GM21723 (cell line): ENCODE data around the gene FBXW10B.
"Not testable (repeated sequence)": the region's sequence is repeated elsewhere in the genome, so short reads cannot be mapped to it uniquely, and the experiment has no call there.

Source experiments
- ATAC-seq: cut with Tn5 transposase; IDR thresholded peaks from one replicate; pipeline ENCODE4 v1.9.1; 2021; ENCODE audit warnings: mild to moderate bottlenecking, moderate library complexity; ENCODE audit not compliant: unreplicated experiment

The FBXW10B gene, protein sequence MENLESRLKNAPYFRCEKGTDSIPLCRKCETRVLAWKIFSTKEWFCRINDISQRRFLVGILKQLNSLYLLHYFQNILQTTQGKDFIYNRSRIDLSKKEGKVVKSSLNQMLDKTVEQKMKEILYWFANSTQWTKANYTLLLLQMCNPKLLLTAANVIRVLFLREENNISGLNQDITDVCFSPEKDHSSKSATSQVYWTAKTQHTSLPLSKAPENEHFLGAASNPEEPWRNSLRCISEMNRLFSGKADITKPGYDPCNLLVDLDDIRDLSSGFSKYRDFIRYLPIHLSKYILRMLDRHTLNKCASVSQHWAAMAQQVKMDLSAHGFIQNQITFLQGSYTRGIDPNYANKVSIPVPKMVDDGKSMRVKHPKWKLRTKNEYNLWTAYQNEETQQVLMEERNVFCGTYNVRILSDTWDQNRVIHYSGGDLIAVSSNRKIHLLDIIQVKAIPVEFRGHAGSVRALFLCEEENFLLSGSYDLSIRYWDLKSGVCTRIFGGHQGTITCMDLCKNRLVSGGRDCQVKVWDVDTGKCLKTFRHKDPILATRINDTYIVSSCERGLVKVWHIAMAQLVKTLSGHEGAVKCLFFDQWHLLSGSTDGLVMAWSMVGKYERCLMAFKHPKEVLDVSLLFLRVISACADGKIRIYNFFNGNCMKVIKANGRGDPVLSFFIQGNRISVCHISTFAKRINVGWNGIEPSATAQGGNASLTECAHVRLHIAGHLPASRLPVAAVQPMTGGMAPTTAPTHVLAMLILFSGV

DNA sequence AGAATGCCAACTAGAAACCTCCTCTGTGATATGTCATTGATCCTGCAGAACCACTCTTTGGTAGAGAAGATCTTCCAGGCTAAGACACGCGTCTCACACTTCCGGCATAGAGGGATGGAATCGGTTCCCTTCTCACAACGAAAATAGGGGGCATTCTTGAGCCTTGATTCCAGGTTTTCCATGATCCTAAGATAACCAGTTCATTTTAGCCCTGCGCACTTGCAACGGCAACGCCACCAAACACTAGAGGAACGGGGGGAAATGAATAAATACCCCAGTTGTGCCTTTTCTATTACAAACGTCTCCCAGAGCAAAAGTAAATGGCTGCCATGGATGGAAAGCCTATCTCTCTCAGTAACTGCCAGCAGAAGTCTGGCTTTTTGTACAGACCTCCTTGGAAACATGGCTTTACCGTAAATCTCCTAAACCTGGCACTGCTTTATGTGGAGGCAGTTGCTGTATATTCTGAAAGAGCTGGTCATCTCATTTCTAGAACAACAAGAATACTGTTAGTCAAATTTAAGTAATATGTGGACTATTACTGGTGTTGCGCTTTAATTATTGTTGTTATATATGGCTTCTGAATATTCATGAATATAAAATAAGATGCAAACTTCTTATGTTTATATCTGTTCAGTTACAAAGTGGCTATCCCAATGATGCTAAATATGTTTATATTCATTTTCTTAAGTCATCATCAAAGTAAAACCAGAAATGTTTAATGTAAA lies at the start of gene FBXW10B:
Gene FBXW10B, minus strand, starts transcription at position 374 of the 728 bp plus-strand sequence. Its CDS starts 192 bp downstream, at position 182.
- ATAC-seq = not testable (repeated sequence)

DNA sequence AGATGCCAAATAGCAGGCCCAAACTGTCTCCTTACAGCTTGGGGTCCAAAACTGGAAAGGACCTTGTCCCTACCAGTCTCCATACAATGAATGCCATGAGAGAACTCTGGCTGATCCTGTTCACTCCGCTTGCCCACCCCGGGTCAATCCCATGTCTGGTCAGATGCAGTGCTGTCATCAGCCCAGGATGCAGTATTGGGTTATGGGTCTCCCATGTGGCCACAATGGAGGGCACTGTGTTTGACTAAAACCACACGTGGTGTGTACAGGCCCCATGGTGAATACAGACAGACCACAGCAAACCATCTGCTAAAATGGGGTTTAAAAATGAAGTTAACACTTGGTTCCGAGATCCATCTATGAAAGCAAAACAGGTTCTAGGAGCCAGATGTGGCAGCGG lies 44.2 kb upstream of the FBXW10B start:
- no peak for ATAC-seq

DNA sequence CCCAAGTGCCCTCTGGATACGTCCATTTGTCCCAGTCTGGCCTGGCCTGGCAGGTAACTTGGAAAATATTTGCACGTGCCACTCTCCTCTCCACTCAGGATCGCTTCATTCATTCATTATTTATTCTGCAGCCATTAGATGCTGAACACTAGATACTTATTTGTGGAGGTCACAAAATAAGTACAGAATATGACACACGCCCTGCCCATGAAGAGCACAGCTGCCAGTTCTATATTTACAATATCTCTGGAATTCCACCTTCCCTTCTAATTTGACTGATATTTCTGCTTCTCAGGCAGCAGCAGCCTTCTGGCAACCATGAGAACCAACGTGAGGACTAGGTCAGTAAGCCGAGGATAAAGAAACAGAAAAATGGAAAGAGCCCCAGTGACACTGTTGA lies 43.7 kb upstream of the FBXW10B start:
- ATAC-seq = no peak

DNA sequence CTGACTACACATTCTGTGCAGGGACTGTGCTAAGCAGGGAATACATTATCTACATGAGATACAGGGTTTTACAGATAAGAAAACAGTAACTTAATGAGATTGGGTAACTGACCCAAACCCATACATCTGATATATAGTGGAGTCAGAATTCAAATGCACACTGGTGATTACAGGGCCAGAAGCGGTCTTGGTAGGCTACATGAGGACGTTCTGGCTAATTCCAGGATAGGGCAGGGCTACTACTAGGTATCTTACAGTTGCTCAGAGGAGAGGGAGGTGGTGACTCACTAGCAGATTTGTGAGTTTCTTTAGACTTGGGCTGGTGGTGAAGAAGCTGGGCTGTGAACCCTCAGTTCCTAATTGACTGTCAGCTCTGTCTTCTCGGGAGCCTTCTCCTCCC lies 43.2 kb upstream of the FBXW10B start:
- no peak for ATAC-seq

DNA sequence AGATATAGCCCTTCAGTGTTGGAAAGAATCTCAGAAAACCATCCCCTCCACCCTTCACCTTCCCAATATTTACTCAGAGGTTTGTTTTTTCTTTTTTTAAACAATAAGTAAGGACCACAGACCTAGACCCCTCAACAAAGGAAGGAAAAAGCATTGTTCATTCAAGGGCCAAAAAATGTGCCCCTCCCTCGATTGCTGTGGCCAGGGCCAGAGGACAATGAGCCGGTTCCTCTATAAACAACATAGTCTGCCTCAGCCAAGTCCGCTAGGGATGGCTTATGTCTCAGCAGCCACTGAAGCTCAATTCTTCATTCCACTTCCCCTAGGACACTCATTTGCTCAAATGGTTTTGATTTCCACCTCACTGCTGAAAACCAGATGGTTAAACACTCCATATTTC lies 40.6 kb upstream of the FBXW10B start:
- no peak for ATAC-seq

DNA sequence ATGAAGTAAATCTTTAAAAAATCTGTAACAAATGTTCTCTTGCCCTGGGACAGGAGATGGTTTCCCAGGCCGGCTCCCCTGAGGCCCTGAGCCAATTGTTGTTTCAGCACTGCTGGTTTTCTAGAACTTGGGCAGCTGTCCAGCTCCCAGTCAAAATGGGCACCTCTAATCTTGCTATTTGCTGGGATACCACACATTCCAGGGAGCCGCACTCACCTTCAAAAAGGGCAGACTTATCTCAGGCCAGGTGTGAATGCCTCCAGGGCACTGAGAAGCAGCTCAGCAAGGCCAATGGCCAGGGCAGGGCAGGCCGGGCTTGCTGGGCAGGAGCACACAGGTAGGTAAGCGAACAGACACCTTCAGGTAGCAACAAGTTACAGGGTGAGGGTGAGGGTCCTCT lies 40.2 kb upstream of the FBXW10B start:
- ATAC-seq = no peak

DNA sequence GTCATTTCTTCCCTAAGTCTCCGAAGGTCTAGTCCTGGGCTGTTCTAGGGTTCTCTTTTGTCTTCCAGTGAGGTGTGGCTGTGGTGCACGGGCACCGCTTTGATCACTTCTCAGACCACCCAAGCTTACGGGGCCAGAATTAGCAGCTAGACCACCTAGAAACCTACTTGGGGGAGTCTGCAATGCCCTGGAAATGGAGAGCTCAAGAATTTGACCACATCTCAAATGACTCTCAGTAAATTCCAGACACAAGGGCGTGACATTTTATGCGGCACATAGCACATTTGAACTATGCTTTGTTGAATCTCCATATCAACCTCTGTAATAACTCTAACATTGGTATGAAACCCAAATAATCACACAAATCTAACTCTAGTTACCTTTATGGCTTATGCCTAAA lies 39.7 kb upstream of the FBXW10B start:
- no peak for ATAC-seq

DNA sequence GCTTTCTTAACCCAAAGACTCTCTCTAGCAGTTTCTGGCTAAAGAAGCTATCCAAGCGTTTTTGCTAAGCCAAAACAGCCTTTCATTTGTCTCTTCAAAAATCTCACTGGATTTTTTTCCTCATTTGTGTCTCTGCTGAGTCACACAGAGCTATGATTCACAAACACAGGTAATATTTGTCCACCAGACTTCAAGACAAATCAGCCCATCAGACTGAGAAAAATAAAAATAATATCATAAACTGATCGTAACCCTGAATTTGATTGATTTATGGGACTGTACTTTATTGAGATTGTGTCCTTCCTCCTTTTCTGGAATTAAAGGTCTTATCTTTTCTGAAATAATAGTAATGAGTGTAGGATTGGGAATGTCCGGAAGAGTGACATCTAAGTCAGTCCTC lies 38.8 kb upstream of the FBXW10B start:
- no peak for ATAC-seq

DNA sequence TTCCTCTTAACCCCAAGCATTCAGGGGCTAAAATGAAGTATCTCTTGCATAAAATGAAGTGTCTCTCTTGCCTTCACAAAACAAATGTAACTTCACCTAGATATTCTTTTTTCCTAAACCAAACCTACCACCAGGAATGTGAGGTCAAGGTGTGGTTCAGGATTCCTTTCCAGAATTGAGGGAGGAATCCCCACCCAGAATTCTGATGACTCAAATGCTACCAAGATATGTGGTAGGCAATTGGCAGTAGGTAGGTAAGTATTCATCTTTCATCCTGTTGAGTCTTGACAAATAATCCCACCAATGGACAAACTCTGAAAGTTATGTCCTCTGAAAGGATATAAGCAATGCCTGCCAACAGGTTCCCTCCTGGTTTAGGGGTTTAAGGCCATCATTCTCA lies 38.4 kb upstream of the FBXW10B start:
- ATAC-seq = no peak

DNA sequence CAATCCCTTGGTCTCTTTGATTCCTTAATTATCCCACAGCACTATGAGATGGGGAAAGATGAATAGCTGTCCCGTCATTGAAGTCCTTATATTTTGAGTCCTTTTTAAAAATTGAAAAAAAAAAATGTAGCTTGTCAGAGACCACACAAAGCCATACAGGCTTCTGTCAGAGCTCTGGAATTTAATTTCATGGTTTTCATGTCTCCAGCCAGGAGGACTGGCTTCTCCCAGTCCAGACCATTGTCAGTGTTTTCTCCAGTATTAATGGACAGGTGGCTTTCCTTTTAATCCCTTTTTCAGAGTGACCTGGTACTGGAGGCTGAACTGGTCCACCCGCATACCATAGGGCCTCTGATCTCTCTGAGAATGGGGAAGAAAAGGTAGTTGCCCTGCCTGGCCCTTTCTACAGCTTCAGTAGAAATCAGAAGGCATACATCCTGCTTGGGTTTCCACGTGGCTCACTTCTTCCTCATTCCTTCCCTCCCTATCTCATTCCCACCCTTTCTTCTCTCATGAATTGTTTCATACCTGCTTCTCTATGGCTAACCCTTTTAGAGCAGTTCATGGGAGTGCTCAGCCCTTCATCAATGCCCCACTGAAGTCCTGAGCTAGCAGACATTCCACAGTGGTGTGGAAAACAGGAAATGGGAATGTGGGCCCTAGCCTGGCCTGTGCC lies 35.5 kb upstream of the FBXW10B start:
- ATAC-seq = no peak

DNA sequence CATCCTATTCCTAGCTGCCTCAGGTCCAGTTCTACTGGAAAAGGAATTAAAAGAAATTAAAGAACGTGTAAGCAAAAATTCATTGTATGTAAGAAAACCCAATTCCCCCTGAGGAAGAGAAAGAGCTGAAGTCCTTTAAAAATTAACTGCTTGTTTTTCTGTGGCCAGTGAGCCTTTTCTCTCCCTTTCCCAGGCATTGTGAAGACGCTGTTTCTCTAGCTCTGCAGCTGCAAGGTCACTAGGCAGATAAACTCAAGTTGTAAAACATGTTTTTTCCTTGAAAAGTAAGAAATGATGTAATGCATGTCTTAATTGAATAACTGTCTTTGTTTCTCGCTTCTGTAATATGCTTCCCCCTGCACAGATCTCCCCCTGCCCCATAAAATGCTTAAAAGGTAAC lies 34.9 kb upstream of the FBXW10B start:
- not testable (repeated sequence) for ATAC-seq

DNA sequence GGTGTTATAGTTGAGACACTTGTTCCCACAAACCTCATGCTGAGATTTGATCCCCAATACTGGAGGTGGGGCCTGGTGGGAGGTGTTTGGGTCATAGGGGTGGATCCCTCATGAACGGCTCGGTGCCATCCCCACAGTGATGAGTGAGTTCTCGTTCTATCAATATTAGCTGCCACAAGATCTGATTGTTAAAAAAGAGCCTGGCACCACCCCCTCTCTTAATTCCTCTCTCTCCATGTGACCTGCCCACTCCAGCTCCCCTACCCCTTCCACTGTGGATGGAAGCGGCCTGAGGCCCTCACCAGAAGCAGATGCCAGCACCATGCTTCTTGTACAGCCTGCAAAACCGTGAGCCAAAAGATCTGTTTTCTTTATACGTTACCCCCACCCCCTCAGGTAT lies 33.5 kb upstream of the FBXW10B start:
- no peak for ATAC-seq

DNA sequence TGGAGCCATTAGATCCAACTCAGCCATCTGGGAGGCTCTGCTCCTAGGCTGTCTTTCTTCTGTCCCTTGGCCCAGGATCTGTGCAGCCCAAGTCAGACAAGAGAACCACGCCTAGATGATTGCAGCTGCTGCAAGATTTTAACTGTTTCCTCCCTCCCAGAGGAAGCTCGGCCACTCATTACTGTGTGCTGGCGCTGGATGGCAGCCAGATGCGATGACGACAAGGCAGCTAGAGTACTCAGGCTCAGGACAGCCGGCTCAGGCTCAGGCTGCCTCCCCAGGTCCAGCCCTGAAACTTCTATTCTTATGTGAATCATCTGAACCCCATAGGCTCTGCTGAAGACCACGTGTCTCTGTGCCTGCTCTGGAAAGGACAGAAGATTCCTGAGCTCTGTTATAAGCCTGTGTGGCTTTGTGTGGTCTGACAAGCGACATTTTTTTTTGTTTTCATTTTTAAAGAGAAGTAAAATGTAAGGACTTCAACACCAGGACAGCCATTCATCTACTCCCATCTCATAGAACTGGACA lies 32.1 kb upstream of the FBXW10B start:
- no peak for ATAC-seq

DNA sequence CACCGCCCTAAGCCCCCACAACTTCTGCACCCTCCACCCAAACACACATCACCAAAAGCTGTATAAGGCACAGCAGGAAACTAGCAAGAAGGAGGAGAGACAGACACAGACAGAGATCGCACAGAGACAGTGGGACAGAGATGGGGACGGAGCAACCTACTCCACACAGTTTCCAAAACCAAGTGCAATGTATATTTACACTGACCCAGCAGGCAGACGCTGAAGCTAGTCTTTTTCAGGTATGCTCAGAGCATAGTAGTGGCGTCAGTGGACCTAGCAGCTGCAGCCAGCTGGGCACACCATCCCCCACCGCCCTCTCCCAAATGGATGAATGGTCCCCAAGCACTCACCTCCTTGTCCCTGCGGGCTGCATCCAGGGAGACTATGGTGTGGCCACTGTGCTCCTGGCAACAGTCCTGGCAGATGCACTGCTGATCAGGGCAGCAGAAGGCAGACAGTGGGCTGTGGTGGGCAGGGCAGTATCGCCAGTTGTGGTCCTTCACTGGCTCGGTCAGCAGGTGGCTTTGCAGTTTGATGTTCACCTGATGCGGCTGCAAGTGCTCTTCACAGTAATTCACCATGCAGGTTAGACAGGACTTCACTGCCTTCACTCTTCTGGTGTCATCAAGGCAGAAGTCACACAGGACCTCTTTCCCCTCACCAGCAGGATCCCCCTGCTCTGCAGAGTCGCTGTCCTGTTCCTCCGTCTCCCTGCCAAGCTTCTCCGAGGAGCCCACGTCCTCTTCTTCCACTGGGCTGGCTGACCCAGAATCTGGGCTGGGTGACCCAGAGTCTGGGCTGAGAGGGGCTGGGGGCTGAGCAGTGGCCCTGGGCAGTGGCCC lies 31.5 kb upstream of the FBXW10B start:
- no peak for ATAC-seq

DNA sequence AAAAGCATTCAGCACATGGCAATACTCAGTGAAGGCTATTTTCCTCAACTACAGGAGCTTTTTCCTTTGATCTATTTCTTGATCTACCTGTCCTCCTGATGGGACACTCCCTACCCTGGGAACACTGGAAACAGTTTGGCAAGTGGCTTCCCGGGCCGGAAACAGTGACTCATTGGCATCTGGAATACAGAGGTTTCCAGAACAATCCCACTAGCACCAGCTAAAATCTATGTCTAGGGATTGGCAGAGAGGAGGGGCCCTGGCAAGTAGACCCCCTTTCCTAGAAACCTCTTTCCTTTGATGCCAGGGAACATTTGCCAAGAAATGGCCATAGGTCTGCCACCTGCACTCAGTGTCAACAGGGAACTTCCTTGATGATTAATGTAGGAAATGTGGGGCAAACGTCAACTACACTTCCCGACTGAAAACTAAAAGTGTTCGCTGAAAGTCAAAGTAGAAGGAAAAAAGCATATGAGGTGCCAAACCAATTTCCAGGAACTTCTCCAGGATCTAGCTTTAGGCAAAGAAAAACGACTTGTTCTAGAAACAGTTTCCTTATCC lies 30.4 kb upstream of the FBXW10B start:
- ATAC-seq = no peak

DNA sequence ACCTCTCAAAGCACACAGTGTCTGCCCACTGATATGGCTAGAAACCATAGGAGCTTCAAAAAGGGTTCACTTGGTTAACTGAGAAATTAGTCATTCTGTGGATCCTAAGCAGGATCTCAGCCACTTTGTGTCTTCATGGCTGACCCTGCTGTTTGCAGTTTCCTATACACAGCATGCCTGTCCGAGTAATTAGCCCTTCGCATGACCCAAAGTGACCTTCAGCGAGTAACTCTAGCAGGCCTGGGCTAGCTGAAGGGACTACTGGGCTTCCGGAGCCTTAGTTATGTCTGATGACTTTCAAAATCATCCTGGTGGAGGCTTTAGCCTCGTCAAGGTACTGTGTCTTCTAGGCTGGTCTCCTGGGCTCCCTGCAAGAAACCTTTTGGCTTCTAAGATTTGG lies 28.9 kb upstream of the FBXW10B start:
- no peak for ATAC-seq

DNA sequence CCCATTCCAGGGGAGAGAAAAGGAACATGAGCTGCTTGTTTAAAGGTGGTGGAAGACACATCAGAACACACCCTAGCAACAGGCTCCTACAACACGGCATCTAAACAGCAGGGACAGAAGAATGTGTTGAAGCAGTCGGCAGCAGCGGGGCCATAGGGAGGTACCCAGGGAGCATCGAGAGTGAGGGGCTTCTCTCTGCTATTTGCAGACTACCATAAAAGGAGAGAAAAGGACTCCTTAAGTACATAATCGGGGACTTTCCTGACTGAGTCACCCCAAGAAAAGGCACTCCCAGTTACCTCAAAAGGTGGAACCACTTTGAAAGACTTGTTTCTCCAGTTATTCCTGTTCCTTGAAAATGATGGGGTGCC lies 26.4 kb upstream of the FBXW10B start:
- ATAC-seq = not testable (repeated sequence)

DNA sequence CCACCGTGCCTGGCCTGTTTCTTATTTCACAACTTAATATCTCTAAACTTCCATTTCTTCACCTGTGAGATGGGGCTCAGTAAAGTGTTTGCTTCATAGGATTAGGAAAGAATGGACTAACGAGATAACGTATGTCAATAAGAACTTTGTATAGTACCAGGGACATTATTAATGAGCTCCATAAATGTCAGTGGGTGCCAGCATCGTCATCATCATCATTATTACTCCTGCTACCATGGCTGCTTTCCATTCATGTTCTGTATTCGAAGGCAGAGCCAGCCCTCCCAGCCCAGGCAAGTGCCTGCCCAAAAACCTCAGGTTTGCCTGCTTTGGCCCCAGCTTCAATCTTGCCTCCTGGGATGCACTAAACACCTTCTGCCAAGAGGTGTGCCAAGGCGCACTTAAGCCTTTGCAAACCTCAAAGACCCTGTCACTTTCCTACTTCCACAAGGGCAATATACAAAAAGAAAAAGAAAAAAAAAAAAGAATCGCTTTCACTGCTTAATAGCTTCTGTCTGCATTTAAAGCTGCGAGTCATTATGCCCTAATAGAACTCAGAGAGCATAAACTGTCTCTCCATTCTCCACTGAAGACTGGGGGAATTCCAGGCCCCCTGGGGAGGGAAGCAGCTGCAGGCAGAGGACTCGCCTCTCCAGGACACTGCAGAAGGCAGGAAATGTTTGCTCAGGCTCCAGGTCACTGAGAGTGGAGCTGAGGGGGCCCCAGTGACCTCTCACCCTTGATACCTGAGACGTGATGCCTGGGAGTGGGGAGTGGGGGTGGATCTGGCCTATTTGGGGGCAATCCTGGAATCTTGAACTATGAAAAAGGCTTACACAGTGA lies 25.8 kb upstream of the FBXW10B start:
- not testable (repeated sequence) for ATAC-seq
